ENCODE data around the gene SLC34A1. TPM values are rescaled to one million over a fixed set of nuclear protein-coding genes. Genes with fewer than 3 reads are reported as not detected.

SLC34A1 gene
- total and polyA plus RNA-seq, 2 of the 13 experiments (the other 11 are each of a cell fraction or from before 2014, with no cell fraction given): 0.03 to 0.20 TPM

- TF ChIP-seq ZFP91 (CRISPR knock-in tag; IDR thresholded peaks at IDR 0.05; ENCODE audit: borderline replicate concordance) (0 out of 2 replicates have a peak, but pooled peaks have one; percentile 53), STAG1 (CRISPR knock-in tag; IDR thresholded peaks at IDR 0.05) (peak; percentile 59), SYNCRIP (IDR thresholded peaks at IDR 0.05; ENCODE audit: insufficient read depth, low read depth, low read length) (no peak), ZFP37 (CRISPR knock-in tag; IDR thresholded peaks at IDR 0.05; ENCODE audit: borderline replicate concordance) (no peak), MAZ (IDR thresholded peaks at IDR 0.05; ENCODE audit: borderline replicate concordance, low read depth, low read length) (no peak), MAZ (CRISPR knock-in tag; IDR thresholded peaks at IDR 0.05; ENCODE audit: low read depth) (no peak), ZNF354B (CRISPR knock-in tag; IDR thresholded peaks at IDR 0.05) (no peak), RFXAP (CRISPR knock-in tag; IDR thresholded peaks at IDR 0.05; ENCODE audit: borderline replicate concordance) (no peak), ZMYM4 (CRISPR knock-in tag; IDR thresholded peaks at IDR 0.05) (no peak), ATF1 (CRISPR knock-in tag; IDR thresholded peaks at IDR 0.05) (no peak), ZNF556 (CRISPR knock-in tag; IDR thresholded peaks at IDR 0.05; ENCODE audit: borderline replicate concordance) (no peak), ZNF33B (CRISPR knock-in tag; IDR thresholded peaks at IDR 0.05) (no peak), ZFP36L1 (CRISPR knock-in tag; IDR thresholded peaks at IDR 0.05) (no peak), GPBP1L1 (CRISPR knock-in tag; IDR thresholded peaks at IDR 0.05) (no peak), ZMAT5 (CRISPR knock-in tag; IDR thresholded peaks at IDR 0.05; ENCODE audit: borderline replicate concordance, low read depth) (no peak), KLF13 (CRISPR knock-in tag; IDR thresholded peaks at IDR 0.05) (no peak), RXRB (CRISPR knock-in tag; IDR thresholded peaks at IDR 0.05; ENCODE audit: borderline replicate concordance) (0 out of 2 replicates have a peak, but pooled peaks have one; percentile 12), NFYB (CRISPR knock-in tag; IDR thresholded peaks at IDR 0.05) (no peak), ZNF441 (CRISPR knock-in tag; IDR thresholded peaks at IDR 0.05; ENCODE audit: borderline replicate concordance) (no peak), ZNF614 (CRISPR knock-in tag; IDR thresholded peaks at IDR 0.05; ENCODE audit: borderline replicate concordance) (no peak), YY1 (IDR thresholded peaks at IDR 0.05; ENCODE audit: insufficient read depth, insufficient replicate concordance, low read depth, low read length) (no peak), ZNF543 (CRISPR knock-in tag; IDR thresholded peaks at IDR 0.05) (no peak), RELA (CRISPR knock-in tag; IDR thresholded peaks at IDR 0.05) (no peak), ZFP36L2 (CRISPR knock-in tag; IDR thresholded peaks at IDR 0.05) (no peak)
- TF ChIP-seq, protein P1, sequence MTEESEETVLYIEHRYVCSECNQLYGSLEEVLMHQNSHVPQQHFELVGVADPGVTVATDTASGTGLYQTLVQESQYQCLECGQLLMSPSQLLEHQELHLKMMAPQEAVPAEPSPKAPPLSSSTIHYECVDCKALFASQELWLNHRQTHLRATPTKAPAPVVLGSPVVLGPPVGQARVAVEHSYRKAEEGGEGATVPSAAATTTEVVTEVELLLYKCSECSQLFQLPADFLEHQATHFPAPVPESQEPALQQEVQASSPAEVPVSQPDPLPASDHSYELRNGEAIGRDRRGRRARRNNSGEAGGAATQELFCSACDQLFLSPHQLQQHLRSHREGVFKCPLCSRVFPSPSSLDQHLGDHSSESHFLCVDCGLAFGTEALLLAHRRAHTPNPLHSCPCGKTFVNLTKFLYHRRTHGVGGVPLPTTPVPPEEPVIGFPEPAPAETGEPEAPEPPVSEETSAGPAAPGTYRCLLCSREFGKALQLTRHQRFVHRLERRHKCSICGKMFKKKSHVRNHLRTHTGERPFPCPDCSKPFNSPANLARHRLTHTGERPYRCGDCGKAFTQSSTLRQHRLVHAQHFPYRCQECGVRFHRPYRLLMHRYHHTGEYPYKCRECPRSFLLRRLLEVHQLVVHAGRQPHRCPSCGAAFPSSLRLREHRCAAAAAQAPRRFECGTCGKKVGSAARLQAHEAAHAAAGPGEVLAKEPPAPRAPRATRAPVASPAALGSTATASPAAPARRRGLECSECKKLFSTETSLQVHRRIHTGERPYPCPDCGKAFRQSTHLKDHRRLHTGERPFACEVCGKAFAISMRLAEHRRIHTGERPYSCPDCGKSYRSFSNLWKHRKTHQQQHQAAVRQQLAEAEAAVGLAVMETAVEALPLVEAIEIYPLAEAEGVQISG (CRISPR knock-in tag; IDR thresholded peaks at IDR 0.05): no peak
Observed at GRCh38 chr5:177382423-177383029, 1.7 kb upstream of the SLC34A1 start (continued).
